ENCODE measurements around the gene GTF2E1. TPM values are rescaled to one million over a fixed set of nuclear protein-coding genes. Genes with fewer than 3 reads are reported as not detected.

Gene GTF2E1
- total RNA-seq, 1 donor from 2014 or later = 26.9 TPM

DNA sequence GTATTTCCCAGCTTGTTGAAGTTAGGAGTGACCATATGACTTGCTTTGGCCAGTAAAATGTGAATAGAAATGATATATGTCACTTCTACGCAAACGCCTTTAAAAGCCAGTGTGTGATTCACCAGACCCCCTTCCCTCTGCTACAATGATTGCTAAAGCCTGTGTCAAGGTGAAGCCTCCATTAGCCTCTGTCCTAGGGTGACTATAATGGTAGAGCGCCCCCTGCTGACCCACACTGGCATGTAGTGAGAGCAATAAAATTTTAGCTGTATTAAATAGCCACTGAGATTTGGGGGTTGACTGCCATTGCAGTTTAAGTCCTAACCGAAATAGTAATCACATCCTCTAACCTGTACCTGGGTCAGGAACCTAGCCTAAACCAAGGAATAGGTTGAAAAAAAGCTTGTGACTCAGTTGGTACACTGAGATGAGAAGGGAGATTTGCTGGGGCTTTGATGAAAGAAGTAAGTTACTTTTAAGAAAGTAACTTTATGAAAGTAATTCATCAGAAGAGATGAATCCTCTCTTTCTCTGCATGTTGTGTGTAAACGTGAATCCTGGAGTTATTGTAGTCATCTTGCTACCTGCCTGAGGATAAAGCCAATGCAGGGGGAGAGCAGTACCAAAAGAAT is 52.6 kb downstream of the GTF2E1 start:
- Mint-ChIP-seq H3K27ac (no peak overlapping the region), H3K36me3 (no peaks in the 10 kb centered on the region), H3K4me1 (ENCODE audit: unreplicated experiment) (no peaks in the 10 kb centered on the region), H3K27me3 (no peaks in the 10 kb centered on the region), H3K9me3 (no peaks in the 10 kb centered on the region), H3K4me3 (no peak overlapping the region)
- DNase-seq (ENCODE audit: extremely low spot score, unreplicated experiment) = peak; percentile 74
- TF ChIP-seq, protein P1, sequence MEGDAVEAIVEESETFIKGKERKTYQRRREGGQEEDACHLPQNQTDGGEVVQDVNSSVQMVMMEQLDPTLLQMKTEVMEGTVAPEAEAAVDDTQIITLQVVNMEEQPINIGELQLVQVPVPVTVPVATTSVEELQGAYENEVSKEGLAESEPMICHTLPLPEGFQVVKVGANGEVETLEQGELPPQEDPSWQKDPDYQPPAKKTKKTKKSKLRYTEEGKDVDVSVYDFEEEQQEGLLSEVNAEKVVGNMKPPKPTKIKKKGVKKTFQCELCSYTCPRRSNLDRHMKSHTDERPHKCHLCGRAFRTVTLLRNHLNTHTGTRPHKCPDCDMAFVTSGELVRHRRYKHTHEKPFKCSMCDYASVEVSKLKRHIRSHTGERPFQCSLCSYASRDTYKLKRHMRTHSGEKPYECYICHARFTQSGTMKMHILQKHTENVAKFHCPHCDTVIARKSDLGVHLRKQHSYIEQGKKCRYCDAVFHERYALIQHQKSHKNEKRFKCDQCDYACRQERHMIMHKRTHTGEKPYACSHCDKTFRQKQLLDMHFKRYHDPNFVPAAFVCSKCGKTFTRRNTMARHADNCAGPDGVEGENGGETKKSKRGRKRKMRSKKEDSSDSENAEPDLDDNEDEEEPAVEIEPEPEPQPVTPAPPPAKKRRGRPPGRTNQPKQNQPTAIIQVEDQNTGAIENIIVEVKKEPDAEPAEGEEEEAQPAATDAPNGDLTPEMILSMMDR (conservative IDR thresholded peaks at IDR 0.05) = peak; percentile 87

DNA sequence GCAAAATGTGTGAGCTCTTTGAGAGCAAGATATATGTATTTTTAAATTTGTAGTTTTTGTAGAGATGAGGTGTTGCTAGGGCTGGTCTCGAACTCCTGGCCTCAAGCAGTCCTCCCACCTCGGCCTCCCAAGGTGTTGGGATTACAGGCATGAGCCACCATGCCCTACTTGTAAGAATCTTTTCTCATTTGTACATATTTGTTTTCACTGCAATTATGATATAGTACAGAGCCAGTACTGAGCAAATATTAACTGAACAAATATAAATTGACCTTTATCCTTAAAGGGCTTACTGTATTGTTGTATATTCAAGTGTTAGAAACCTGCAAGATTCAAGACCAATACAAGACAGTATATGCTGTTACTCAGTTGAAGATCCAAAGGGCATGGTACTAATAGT is 53.4 kb downstream of the GTF2E1 start:
- no peaks in the 10 kb centered on the region for H3K36me3 Mint-ChIP-seq
- H3K9me3 Mint-ChIP-seq = no peaks in the 10 kb centered on the region
- no peak overlapping the region for H3K27ac Mint-ChIP-seq
- no peak for DNase-seq (ENCODE audit: extremely low spot score, unreplicated experiment)
- no peaks in the 10 kb centered on the region for H3K4me1 Mint-ChIP-seq (ENCODE audit: unreplicated experiment)
- H3K4me3 Mint-ChIP-seq = no peak overlapping the region
- TF ChIP-seq, protein P1 (conservative IDR thresholded peaks at IDR 0.05) = no peak
- H3K27me3 Mint-ChIP-seq = no peaks in the 10 kb centered on the region

DNA sequence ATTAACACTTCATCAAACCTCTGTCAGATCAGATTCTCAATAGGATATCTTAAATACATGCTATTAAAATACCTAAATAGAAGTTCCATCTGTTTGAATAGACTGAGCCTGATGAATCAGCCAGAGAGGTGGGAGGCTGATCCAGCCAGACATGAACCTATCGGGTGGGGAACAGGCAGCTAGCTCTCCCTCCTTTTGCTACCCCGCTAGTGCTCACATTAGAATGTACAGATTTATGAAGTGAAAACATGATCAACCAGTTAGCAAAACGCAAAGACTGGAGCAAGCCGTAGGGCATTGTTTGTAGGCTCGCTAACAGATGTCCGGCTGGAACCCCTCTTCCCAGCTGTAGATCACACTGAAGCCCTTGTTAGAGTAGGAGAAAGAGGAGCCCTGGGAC is 54.4 kb downstream of the GTF2E1 start:
- H3K4me3 Mint-ChIP-seq = no peak overlapping the region
- no peak for DNase-seq (ENCODE audit: extremely low spot score, unreplicated experiment)
- H3K9me3 Mint-ChIP-seq = no peaks in the 10 kb centered on the region
- no peaks in the 10 kb centered on the region for H3K4me1 Mint-ChIP-seq (ENCODE audit: unreplicated experiment)
- no peak overlapping the region for H3K27ac Mint-ChIP-seq
- no peaks in the 10 kb centered on the region for H3K36me3 Mint-ChIP-seq
- H3K27me3 Mint-ChIP-seq = no peaks in the 10 kb centered on the region
- TF ChIP-seq, protein P1 (conservative IDR thresholded peaks at IDR 0.05) = no peak

DNA sequence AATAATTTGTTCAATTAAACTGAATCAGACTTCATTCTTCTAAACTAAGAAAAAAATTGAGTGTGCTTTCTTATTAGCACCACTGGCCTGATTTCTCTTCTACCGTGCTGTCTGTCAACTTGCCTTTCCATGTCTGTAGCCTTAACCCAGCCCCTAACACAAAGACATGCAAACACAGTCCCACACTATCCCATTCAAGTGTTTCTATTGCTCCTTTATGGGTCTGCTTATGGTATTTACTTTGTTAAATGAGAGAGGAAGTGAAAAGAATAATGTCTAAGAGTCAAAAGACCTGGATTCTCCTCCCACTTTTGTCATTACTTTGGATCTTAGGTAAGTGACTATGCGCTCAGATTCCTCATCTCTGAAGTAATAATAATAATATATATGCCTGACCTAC is 55.3 kb downstream of the GTF2E1 start:
- Mint-ChIP-seq H3K36me3 (no peaks in the 10 kb centered on the region), H3K9me3 (no peaks in the 10 kb centered on the region), H3K27me3 (no peaks in the 10 kb centered on the region), H3K4me3 (no peak overlapping the region), H3K27ac (no peak overlapping the region), H3K4me1 (ENCODE audit: unreplicated experiment) (no peaks in the 10 kb centered on the region)
- TF ChIP-seq, protein P1 (conservative IDR thresholded peaks at IDR 0.05) = no peak
- no peak for DNase-seq (ENCODE audit: extremely low spot score, unreplicated experiment)

DNA sequence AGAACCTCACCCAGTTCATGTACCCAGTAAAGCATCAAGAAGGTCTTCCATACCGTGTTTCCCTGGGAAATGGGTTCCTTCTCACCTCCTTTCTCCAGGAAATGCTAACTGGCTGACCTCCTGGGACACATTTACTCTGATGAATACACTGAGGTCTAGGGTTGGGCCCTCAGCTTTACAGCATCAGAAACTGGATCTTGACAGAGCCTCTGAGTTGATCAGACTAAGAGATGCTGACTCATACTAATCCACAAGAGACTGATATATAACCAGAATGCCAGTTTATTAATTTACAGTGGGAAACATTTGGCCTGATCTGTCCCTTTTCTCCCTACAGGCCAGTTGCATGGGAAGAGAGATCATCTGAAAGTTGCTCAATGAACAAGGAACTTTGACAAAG is 55.8 kb downstream of the GTF2E1 start:
- TF ChIP-seq, protein P1 (conservative IDR thresholded peaks at IDR 0.05) = no peak
- Mint-ChIP-seq H3K27me3 (no peaks in the 10 kb centered on the region), H3K4me3 (no peak overlapping the region), H3K4me1 (ENCODE audit: unreplicated experiment) (no peaks in the 10 kb centered on the region), H3K36me3 (no peaks in the 10 kb centered on the region), H3K9me3 (no peaks in the 10 kb centered on the region), H3K27ac (no peak overlapping the region)
- DNase-seq (ENCODE audit: extremely low spot score, unreplicated experiment) = no peak

DNA sequence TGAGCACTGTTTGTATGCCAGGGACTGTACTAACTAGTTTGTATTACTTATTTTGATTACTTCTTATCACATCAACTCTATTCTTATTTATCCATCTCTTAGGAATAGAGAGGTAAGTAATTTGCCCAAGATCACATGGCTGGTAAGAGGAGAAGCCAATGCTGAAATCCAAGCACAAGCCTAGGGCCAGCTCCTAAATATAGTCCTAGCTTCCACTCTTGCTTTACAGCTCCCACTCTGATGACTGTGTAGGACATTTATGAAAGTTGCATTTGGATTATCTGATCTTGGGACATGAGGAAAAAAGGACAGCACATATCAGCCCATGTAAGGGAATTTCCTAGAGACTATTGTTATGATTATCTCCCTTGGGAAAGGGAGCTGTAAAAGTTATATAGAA is 58.1 kb downstream of the GTF2E1 start:
- Mint-ChIP-seq H3K4me3 (no peak overlapping the region), H3K27ac (no peak overlapping the region), H3K9me3 (no peaks in the 10 kb centered on the region), H3K36me3 (no peaks in the 10 kb centered on the region), H3K4me1 (ENCODE audit: unreplicated experiment) (no peaks in the 10 kb centered on the region), H3K27me3 (no peaks in the 10 kb centered on the region)
- DNase-seq (ENCODE audit: extremely low spot score, unreplicated experiment) = no peak
- TF ChIP-seq, protein P1 (conservative IDR thresholded peaks at IDR 0.05) = no peak

Data from type B pancreatic cell (in vitro differentiated cells).